Measurements from ENCODE around the gene DBET. TPM values are rescaled to one million over a fixed set of nuclear protein-coding genes. Genes with fewer than 3 reads are reported as not detected.
A peak's percentile ranks its signal among the peaks of the same experiment; 100 is the strongest.
"Not testable (repeated sequence)": the region's sequence is repeated elsewhere in the genome, so short reads cannot be mapped to it uniquely, and the experiment has no call there.

DBET gene
- total RNA-seq (not detected in 2 replicates), polyA plus RNA-seq (not detected in 2 replicates)

GRCh38 chr4:190064342-190064741 is at the start of gene DBET:
Gene DBET (plus strand): TSS chr4:190064502.
- not testable (repeated sequence) for H3K9me2 ChIP-seq (replicated peaks; ENCODE audit: insufficient read depth); H3K79me2 ChIP-seq; H3K4me3 ChIP-seq; H2AFZ ChIP-seq; H3K4me2 ChIP-seq; H3K27ac ChIP-seq; DNase-seq (ENCODE audit: low spot score); H3K9me3 ChIP-seq (ENCODE audit: low read depth); H3K36me3 ChIP-seq (replicated peaks; ENCODE audit: insufficient read depth, low read depth); H4K20me1 ChIP-seq (ENCODE audit: insufficient read depth, poor library complexity, severe bottlenecking); H3K4me1 ChIP-seq (ENCODE audit: insufficient read depth); H3K27me3 ChIP-seq
- WGBS (ENCODE audit: low lambda C conversion rate, missing lambda C conversion rate), result 49% methylated on average over 2 of the region's 2 CpGs

- no peaks in the 10 kb centered on the region for H3K9me2 ChIP-seq (replicated peaks; ENCODE audit: insufficient read depth)
- no peaks in the 10 kb centered on the region for H3K36me3 ChIP-seq (replicated peaks; ENCODE audit: insufficient read depth, low read depth)
- H3K27ac ChIP-seq, result no peak overlapping the region
- no peaks in the 10 kb centered on the region for H3K4me1 ChIP-seq (ENCODE audit: insufficient read depth)
- no peaks in the 10 kb centered on the region for H3K79me2 ChIP-seq
- 42% methylated on average over 66 of the region's 76 CpGs for WGBS (ENCODE audit: low lambda C conversion rate, missing lambda C conversion rate)
- peak overlapping the region; percentile 35 for H2AFZ ChIP-seq
- TF ChIP-seq EZH2 (IDR thresholded peaks at IDR 0.05; ENCODE audit: borderline replicate concordance) (peak; percentile 48), EZH2phosphoT487 (IDR thresholded peaks at IDR 0.05; ENCODE audit: low read depth, severe bottlenecking, unreplicated experiment) (no peak), CTCF (IDR thresholded peaks at IDR 0.05; ENCODE audit: poor library complexity) (no peak)
- no peaks in the 10 kb centered on the region for H3K9me3 ChIP-seq (ENCODE audit: low read depth)
- no peak overlapping the region for H3K4me3 ChIP-seq
- peak overlapping the region; percentile 77 for H3K4me2 ChIP-seq
- H3K27me3 ChIP-seq, result peaks cover 40% of the 10 kb centered on the region
- H4K20me1 ChIP-seq (ENCODE audit: insufficient read depth, poor library complexity, severe bottlenecking), result no peaks in the 10 kb centered on the region
- DNase-seq (ENCODE audit: low spot score), result peak; percentile 44
Measured at GRCh38 chr4:190014771-190015537, 49.3 kb upstream of the DBET start.

GRCh38 chr4:190015538-190016368 is 48.5 kb upstream of the DBET start:
- no peak for TF ChIP-seq CTCF (IDR thresholded peaks at IDR 0.05; ENCODE audit: poor library complexity)
- TF ChIP-seq EZH2 (IDR thresholded peaks at IDR 0.05; ENCODE audit: borderline replicate concordance), result no peak
- peak; percentile 22 for TF ChIP-seq EZH2phosphoT487 (IDR thresholded peaks at IDR 0.05; ENCODE audit: low read depth, severe bottlenecking, unreplicated experiment)
- DNase-seq (ENCODE audit: low spot score), result no peak
- Histone ChIP-seq H3K27me3 (peaks cover 40% of the 10 kb centered on the region), H4K20me1 (ENCODE audit: insufficient read depth, poor library complexity, severe bottlenecking) (no peaks in the 10 kb centered on the region), H2AFZ (peak overlapping the region; percentile 35), H3K4me1 (ENCODE audit: insufficient read depth) (no peaks in the 10 kb centered on the region), H3K9me2 (replicated peaks; ENCODE audit: insufficient read depth) (no peaks in the 10 kb centered on the region), H3K36me3 (replicated peaks; ENCODE audit: insufficient read depth, low read depth) (no peaks in the 10 kb centered on the region), H3K4me2 (peak overlapping the region; percentile 77), H3K27ac (no peak overlapping the region), H3K4me3 (no peak overlapping the region), H3K79me2 (no peaks in the 10 kb centered on the region), H3K9me3 (ENCODE audit: low read depth) (no peaks in the 10 kb centered on the region)
- 50% methylated on average over 40 of the region's 43 CpGs for WGBS (ENCODE audit: low lambda C conversion rate, missing lambda C conversion rate)
